GM19025 (cell line): Measurements from ENCODE around the gene INPP5A.
"Not testable (repeated sequence)": the region's sequence is repeated elsewhere in the genome, so short reads cannot be mapped to it uniquely, and the experiment has no call there.

Experiments
- ATAC-seq: cut with Tn5 transposase; IDR thresholded peaks from one replicate; pipeline ENCODE4 v1.9.1; 2021; ENCODE audit warnings: mild to moderate bottlenecking, low read depth, moderate library complexity; ENCODE audit not compliant: unreplicated experiment

The INPP5A gene

DNA sequence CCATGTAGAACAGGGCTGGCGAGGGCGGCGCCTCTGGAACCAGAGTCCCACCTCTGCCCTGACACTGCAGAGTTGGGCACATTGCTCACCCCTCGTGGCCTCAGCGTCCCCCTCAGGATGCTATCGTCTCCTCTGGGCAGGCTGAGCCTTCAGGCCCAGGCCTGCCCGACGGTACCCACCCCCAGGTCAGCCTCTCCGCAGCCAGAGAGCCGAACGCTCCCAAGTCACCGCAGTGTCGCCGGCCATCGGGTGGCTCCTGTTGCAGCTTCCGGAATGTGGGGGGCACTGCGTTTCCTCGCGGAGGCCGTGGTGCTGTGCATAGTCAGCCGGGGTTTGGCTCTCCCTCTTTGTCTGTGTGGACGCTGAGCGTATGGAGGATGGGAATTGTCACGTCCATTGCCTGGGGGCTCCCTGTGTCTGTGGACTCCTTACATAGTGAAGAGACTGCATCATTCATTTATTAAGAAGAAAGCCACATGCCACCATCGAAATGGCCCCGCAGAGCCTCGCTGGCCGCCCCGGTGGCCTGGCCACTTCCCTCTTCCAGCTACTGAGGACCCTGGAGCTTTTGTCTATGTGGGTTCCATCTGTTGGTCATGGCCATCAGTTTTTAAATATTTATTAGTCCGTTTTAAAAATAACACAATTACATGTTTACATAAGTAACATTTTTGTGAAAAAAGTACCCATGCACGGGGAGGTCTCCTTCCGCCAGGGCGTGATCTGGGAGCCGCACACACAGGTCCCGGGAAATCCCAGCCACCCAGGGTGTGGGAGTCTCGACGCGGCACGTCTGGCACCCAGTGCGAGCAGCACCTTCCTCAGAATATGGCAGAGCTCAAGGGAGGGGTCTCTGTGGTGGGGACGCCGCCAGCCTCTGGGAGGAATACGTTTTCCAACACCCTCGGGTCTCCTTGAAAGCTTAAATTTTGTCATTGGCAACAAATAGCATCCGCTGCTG is 232.8 kb downstream of the INPP5A start:
- ATAC-seq, result no peak

DNA sequence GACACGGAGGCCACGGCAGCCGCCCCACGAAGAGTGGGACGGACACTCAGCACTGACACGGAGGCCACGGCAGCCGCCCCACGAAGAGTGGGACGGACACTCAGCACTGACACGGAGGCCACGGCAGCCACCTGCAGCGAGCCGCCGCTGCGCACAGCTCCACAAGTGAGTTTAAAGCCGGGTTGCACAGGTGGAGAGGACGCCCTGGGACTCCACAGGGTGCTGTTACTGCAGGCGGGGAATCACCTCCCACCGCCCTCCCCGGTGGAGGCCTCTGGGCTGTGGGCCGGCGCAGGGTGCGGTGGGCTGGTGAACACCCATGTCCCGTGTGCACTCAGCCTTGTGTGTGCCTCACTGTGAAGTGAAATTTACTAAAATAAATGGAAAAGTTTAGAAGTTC is 235.2 kb downstream of the INPP5A start:
- not testable (repeated sequence) for ATAC-seq

DNA sequence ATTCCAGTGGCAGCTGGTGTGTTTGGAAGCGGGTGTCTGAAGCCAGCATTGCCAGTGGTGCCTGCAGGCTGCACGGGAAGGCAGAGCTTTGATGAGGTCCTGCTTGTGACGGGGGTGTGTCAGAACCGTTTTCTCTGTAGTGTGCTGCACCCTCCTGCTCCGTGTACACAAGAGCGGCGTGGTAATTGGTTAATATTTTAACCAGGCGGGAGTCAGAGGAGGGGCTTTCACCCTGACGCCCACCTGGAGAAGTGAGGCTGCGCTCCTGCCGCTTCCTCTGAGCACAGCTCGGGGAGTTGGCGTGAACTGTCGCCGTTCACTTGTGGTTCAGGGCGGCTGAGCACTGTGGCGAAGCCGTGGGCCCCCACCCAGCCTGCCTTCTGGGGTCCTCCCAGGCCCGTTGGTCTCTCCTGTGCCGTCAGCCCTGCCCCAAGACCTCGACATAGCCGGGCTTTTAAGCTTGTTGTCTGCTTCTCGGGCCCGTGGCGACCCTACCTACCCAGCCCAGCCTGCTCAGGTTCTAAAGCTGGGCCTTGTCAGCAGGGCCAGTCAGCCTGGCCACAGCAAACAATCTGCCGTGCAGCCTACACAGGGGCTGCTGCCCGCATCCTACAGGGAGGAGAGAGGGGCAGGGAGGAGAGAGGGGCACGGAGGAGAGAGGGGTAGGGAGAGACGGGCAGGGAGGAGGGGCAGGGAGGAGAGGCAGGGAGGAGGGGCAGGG is 236.8 kb downstream of the INPP5A start:
- ATAC-seq, result no peak

DNA sequence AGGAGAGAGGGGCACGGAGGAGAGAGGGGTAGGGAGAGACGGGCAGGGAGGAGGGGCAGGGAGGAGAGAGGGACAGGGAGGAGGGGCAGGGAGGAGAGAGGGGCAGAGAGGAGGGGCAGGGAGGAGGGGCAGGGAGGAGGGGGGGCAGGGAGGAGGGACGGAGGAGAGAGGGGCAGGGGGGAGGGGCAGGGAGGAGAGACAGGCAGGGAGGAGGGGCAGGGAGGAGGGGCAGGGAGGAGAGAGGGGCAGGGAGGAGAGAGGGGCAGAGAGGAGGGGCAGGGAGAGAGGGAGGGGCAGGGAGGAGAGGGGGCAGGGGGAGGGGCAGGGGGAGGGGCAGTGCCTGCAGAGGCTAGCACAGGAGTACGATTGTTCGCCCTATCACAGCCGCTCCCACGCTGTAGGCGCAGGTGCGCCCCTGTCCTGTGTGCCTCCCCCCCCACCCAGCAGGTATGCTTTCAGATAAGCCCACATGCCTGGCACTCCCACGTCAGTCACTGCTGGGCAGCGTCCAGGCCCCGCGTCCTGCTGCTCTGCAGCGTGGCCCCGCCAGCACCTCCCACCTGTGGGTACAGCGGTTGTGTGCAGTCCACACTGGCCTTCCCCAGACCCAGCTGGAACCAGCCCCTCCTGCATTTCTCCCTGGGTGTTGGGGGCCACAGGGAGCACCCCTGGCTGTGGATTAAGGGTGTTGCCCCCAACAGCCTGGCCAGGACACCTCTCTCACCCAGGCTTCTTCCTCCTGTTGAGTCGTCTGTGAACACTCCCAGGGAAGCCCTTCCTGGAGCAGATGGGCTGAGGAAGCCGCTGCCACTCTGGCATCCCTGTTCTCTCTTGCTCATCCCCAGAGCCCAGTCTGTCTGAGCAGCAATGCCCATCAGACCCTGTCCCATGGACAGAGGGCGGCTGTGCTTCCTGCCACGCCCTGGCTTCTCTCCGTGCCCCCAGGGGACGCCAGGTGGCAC is 237.6 kb downstream of the INPP5A start:
- no peak for ATAC-seq

DNA sequence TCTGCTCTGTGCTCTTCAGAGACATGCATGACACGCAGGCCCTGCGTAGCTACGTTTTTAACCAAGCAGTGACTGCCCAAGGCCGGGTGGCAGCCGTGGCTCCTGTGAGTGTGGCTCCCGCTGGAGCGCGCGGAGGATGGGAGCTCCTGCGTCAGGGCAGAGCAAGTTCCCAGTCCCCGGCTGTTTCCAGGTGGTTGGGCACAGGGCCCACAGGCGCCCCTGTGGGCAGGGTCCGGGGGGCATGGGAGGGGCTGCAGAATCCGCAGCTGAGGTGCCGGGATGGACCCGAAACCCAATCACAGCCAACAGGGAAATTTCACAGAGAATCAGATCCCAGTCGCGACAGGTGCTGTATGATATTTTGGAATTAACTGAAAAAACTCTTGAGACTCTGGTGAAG is 238.6 kb downstream of the INPP5A start:
- ATAC-seq, result no peak

DNA sequence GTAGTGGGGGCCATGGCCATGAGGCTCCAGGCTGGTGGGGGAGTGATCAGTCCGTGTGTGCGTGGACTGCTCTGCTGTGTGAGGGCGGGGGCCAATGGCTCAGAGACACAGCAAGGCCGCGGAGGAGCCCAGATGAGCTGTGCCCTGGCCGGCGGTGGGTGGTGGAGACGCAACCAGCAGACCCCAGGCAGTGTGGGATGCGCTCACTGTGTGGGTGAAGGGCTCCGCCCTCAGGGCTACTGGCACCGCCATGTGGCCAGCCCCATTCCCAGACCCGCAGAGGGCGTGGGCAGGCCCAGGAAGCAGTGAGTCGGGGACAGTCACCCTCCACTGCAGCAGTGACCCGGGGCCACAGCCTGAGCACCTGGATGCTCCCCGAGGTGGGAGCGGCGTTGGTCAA is 239.2 kb downstream of the INPP5A start:
- ATAC-seq, result no peak

DNA sequence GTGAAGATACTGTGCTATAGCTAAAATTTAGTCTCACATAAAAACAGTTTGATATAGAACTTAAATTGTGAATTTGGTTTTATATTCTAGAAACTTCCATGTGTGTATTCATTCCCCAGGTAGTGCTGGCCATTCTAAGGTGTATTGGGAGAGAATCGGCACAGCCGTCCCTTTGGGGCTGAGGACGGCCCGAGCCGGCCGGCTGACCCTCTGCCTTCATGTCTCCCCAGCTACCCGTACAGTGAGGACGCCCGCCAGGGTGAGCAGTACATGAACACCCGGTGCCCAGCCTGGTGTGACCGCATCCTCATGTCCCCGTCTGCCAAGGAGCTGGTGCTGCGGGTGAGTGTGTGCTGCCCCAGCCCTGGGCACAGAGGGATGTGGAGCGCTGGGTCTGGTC is 239.9 kb downstream of the INPP5A start:
- no peak for ATAC-seq

DNA sequence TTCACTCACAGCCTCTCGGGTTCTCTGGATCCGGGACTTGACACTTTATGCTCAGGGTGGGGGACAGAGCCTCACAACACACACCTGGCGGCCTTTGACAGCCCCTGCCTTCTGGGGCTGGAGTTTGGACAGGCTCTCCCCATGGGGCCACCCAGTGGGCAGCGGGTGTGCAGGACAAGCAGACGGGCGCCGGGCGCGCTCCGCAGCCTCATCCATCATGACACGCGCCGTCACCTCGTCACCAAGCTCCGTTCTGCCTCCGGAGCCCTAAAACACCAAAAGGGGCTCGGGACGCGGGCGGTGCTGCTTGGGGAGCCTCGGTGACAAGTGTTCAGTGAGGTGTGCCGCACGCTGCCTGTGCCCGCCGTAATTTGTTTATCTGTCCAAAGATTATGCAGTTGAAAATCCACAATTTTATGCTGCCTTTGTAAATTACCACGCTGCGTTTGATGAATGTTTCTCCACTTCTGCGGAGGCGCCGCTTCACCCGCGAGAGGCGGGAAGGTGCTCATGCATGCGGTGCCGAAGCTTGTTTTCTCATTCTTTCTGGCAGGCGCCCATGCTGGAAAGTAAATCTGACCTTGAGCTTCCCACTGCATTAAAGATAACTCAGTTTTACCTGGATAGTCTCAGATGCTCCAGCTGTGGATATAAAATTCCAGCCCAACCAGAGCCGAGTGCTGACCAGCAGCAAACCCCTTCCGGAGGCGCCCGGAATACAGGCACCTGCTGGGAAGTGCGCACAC is 242.1 kb downstream of the INPP5A start:
- no peak for ATAC-seq

DNA sequence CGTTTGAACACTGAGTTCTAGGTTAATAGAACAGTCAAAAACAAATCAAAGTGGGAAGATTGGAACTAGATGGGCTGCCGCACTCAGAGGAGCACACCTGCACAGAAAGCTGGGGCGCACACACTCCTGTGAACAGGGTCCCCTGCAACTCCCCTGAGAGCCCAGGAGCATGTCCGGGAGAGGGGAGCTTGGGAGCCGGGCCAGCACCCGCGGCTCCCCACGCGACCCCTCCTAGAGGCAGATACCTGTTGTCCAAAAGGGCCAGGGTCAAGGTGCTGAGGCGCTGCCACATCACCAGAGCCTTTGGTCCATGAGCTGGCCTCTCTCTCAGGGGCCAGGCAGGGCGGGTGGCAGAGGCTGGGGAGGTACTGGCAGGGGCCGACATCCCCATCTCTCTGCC is 242.8 kb downstream of the INPP5A start:
- no peak for ATAC-seq

DNA sequence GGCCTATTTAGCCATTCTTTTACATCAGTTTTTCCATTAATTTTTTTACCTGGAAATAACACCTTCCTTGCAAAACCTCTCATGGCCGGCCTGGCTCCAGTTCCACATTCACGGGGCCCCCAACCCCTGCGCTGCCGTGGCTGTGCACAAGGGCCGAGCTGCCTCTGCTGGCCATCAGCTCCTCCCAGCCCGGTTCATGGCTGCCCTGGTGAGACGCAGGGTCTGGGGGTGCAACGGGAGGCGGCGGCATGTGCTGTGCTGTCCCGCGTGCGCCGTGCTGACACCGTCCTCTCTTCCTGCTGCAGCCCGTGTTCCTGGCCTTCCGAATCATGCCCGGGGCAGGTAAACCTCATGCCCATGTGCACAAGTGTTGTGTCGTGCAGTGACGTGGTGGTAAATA is 244.0 kb downstream of the INPP5A start:
- ATAC-seq, result no peak

DNA sequence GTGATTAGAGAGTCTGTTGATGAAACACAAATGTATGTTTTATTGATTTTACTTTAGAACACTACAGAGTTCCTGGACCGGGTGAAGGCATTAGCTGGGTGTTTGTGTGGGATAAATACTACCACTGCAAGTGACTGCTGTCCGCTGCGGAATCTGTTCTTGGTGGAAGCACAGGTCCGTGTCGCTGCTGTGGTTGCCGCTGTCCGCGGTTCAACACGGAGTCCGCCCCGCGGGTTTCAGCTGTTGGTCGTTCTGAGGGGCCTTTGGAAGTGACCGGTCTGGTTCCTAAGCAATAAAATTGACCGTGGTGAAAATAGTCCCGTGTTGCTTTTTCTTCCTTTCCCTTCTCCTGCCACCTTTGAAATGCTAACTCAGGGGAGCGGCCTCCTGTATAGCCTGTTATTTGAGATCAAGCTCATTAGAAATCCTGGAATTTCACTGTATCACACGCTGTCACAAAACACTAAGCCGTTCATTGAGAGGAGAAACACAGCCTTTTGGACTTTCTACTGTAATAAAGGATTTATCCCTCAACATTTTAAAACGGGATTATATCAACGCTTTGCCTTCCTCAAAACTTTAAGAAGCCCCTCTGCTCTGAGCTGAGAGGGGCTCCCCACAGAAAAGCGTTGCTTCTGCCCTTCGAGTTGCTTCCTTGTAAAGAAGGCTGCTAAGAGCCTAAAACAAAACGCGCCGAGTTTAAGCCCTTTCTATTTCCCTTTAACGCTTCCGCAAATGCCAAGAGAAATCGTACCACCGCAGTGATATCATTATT is 245.8 kb downstream of the INPP5A start:
- no peak for ATAC-seq

DNA sequence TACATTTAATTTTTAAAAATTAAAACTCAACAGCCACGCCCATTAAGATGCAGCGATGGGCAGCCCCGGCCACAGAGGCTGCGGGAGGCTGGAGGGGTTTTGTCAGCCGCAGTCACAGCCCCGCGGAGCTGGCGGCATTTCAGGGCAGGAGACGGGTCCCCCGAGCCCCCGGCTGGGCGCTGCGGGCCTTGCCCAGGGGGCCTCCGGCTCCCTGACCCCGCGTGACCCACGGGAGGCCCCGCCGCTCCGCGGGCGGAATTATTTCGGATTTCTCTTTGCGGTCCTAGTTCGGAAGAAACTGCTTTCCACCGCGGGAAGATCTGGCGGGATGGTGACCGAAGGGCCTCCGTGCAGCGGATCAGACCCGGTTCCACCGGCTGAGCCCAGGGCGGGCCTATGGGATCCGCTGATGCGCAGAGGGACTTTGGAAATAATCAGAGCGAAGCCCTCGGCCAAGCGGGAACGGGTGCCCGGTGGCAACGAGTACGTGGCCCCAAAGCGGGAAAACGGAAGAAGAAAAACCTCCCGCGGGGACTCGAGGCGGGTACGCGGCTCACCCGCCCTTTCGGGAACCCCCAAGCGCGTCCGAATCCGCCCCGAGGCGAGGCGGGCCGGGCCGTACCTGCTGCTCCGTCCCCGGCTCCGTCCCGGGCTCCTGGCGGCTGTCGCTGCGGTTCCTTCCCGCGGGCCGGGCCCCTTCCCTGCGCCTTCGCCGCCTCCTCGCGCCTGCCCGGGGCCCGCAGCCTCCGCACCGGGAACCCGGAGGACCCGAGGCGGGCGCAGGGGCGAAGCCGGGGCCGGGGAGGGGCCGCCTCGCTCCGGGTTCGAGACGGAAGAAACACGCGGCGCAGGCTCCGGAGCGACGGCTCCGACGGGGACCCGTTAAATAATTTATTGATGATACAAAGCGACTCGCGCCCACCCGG is 246.6 kb downstream of the INPP5A start:
- no peak for ATAC-seq

DNA sequence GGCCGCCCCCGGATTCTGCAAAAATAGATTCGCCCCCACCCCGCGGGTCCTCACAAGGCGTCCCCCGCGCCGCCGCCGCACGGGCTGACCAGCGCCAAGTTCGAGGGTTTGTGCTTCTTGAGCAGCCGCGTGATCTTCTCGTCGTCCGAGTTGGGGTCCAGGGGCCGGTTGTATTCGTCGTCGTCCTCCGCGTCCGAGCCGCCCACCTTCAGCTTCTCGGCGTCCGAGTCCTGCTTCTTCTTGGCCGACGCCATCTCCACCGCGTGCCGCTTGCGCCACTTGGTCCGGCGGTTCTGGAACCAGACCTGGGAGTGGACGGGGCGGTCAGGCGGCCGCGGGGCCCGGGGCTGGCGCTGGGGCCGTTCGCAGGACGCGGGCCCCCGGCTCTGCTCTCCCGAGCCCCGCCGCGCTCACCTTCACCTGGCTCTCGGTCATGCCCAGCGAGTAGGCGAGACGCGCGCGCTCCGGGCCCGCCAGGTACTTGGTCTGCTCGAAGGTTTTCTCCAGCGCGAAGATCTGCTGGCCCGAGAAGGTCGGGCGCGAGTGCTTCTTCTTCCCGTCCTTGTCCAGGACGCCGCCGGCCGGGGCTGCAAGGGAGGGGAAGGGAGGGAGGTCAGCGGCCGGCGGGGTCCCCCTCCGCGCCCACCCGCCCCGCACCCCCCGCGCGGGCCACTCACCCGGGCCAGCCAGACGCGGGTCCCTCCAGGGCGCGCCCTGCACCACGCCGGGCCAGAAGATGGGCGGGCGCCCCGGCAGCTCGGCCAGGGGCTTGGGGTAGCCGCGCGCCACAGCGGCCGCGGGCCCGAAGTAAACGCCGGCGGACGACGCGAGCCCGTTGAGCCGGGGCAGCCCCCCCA is 247.5 kb downstream of the INPP5A start:
- no peak for ATAC-seq

DNA sequence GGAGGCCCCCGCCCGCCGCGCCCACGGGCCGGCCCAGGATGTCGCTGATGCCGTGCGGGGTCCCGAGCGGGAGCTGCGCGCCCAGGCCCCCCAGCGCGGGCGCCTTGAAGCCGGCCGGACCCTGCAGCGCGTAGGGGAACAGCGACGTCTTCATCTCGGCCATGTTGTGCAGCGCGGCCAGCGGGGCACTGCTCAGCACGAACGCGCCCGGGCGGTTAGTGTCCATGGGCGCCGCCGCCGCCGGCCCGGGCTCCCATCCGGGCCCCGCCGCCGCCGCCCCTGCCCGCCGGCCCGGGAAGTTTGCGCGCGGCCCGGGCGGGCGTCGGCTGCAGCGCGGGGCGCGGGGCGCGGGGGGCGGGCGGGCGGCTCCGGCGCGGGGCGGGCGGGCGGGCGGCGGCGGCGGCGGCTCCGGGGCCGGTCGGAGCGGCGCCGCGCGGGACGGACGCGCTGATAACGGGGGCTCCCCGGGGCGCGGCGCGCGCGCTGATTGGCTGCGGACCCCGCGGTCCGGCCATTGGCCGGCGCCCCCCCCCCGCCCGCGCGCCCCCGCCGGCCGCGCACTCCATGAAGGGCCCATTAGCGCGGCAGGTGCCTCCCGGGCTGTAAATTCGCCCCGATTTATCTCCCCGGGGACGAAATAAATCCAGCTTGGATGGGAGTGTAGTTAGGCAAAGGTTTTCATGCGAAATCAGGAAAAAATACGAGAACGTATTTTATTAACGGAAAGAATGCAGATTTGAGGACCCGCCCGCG is 248.3 kb downstream of the INPP5A start, which contains the start of gene NKX6-2:
Gene NKX6-2 (minus strand): TSS at position 425 of the 753 bp plus-strand sequence. CDS start 199 bp downstream, at position 226.
- ATAC-seq, result no peak

DNA sequence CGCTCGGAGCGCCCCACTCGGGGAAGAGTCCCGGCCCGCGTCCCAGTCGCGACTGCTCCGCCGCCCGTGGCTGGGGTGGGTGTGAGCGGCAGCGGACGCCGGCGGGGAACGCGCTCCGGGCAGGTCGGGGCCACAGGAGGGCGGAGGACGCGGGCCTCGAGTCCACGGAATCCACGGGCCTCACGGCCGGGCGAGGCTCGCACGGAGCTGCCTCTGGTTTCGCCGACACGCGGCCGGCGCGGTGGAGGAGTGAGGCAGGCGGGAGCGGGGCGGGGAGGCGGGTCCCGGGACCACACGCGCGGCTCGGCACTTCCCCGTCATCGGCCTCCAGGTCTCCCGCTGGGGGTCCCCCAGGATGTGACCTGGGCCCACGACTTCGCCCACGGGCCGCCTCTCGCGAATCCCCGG is 248.9 kb downstream of the INPP5A start:
- no peak for ATAC-seq

DNA sequence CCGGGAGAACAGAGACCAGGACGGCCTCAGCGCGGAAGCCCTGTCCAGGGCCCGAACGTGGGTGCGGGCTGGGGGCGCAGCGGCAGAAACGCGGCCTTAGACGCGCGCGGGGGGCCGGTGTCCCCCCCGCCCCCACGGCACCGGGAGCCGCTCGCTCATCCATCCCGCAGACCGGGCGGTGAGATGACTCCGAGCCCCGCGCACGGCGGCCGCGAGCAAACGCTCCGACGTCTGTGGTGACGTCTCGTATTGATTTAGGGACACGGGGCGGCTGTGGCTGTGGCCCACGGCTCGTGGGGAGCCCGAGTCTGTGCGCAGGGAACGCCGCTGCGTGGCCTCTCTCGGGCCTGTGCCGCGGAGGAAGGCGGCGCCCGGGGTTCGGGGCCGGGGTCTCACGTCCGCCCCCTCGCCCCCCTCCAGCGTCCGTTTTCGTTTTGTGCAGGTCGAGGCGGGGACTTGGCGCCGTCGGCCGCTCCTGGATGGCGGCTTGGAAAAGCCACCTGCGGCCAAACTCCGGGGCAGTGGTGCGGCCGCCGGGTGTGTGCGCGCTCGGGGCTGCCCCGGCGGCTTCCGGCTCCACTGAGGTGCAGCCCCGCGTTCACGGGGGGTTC is 249.4 kb downstream of the INPP5A start:
- ATAC-seq, result no peak
